ENCODE results near the gene SELENOW.
"Not testable (repeated sequence)": the region's sequence is repeated elsewhere in the genome, so short reads cannot be mapped to it uniquely, and the experiment has no call there.

Gene SELENOW

GRCh38 chr19:47756953-47757608 is 21.4 kb upstream of the SELENOW start:
- no peak for DNase-seq

GRCh38 chr19:47757617-47758442 is 20.7 kb upstream of the SELENOW start:
- DNase-seq: no peak

- DNase-seq: peak; percentile 74
Measured at GRCh38 chr19:47758443-47758804, 20.1 kb upstream of the SELENOW start.

- no peak for DNase-seq
Measured at GRCh38 chr19:47760632-47760999, 17.9 kb upstream of the SELENOW start.

GRCh38 chr19:47761566-47761965 is 16.9 kb upstream of the SELENOW start:
- DNase-seq: no peak

- no peak for DNase-seq
Measured at GRCh38 chr19:47762151-47762550, 16.4 kb upstream of the SELENOW start.

- DNase-seq: no peak
Measured at GRCh38 chr19:47762615-47763308, 15.7 kb upstream of the SELENOW start.

GRCh38 chr19:47764705-47765104 is 13.8 kb upstream of the SELENOW start:
- not testable (repeated sequence) for DNase-seq

- DNase-seq: peak; percentile 30
Measured at GRCh38 chr19:47765523-47766358, 12.8 kb upstream of the SELENOW start.

GRCh38 chr19:47766359-47766620 is 12.2 kb upstream of the SELENOW start:
- DNase-seq: no peak

- DNase-seq: no peak
Measured at GRCh38 chr19:47766670-47767069, 11.8 kb upstream of the SELENOW start.

GRCh38 chr19:47767349-47767748 is 11.2 kb upstream of the SELENOW start:
- DNase-seq: no peak

GRCh38 chr19:47768604-47769003 is 9.9 kb upstream of the SELENOW start:
- DNase-seq: no peak

- no peak for DNase-seq
Measured at GRCh38 chr19:47769534-47769933, 9.0 kb upstream of the SELENOW start.

- not testable (repeated sequence) for DNase-seq
Measured at GRCh38 chr19:47771291-47771690, 7.2 kb upstream of the SELENOW start.

GRCh38 chr19:47776568-47776967 is 1.9 kb upstream of the SELENOW start:
- DNase-seq: no peak

- not testable (repeated sequence) for DNase-seq
Measured at GRCh38 chr19:47777245-47778048, 1.1 kb upstream of the SELENOW start.

GRCh38 chr19:47778954-47779351 is 450 bp downstream of the SELENOW start:
- no peak for DNase-seq

- DNase-seq: no peak
Measured at GRCh38 chr19:47779524-47780214, 1.2 kb downstream of the SELENOW start.

GRCh38 chr19:47780215-47780551 is 1.7 kb downstream of the SELENOW start:
- DNase-seq: no peak

- DNase-seq: no peak
Measured at GRCh38 chr19:47781590-47782262, 3.2 kb downstream of the SELENOW start.
